Muscle layer of duodenum (tissue), 2 donors: ENCODE data around the gene STX19.
A peak's percentile ranks its signal among the peaks of the same experiment; 100 is the strongest.

Source experiments
- H3K27ac ChIP-seq: one replicate; pipeline ENCODE4 v1.7.0; 2013; ENCODE audit warnings: mild to moderate bottlenecking, low read length
- H3K27me3 ChIP-seq: one replicate; pipeline ENCODE4 v1.7.0; 2013; ENCODE audit warnings: low read depth, mild to moderate bottlenecking, control low read depth, low read length
- H3K36me3 ChIP-seq, 2 donors: one replicate each; pipeline ENCODE4 v1.7.0; 2013; ENCODE audit warnings: low read length in 2 of 2, control low read depth in 1 of 2, mild to moderate bottlenecking in 1 of 2; ENCODE audit not compliant: insufficient read depth in 2 of 2, control insufficient read depth in 1 of 2
- H3K4me1 ChIP-seq, 2 donors: one replicate each; pipeline ENCODE4 v1.7.0; 2013; ENCODE audit warnings: low read length in 2 of 2, mild to moderate bottlenecking in 2 of 2, control low read depth in 1 of 2, moderate library complexity in 1 of 2; ENCODE audit not compliant: insufficient read depth in 2 of 2, control insufficient read depth in 1 of 2
- H3K4me3 ChIP-seq, 2 donors: one replicate each; pipeline ENCODE4 v1.7.0; 2013; ENCODE audit warnings: low read length in 2 of 2, low read depth in 1 of 2, mild to moderate bottlenecking in 1 of 2
- H3K9me3 ChIP-seq, 2 donors: one replicate each; pipeline ENCODE4 v1.7.0; 2013; ENCODE audit warnings: low read length in 2 of 2, control low read depth in 1 of 2, mild to moderate bottlenecking in 1 of 2; ENCODE audit not compliant: control insufficient read depth in 1 of 2
- donor health status: healthy.

The STX19 gene

DNA sequence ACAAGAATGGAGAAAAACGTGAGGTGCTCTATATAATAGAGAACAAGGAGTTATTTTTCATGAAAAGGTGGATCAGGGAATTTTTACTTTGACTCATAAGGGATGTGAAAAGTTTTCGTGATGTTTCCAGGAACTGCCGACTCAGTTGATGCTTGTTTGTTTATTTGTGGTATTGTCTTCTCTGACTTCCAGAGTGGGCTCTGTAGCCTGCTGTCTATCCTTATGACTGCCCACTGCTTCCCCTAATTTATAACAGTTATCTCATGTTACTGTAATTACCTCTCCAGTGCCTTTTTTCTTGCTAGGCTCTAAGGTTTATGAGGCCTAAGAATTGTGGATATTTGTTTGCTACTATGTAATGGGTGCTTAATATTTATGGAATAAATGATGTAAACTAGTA is 36.2 kb downstream of the STX19 start:
- Histone ChIP-seq H3K36me3 (peaks cover 0 to 3% of the 10 kb centered on the region in 2 donors), H3K4me3 (no peak overlapping the region), H3K27ac (no peak overlapping the region), H3K9me3 (no peaks in the 10 kb centered on the region), H3K27me3 (no peaks in the 10 kb centered on the region), H3K4me1 (no peaks in the 10 kb centered on the region)

DNA sequence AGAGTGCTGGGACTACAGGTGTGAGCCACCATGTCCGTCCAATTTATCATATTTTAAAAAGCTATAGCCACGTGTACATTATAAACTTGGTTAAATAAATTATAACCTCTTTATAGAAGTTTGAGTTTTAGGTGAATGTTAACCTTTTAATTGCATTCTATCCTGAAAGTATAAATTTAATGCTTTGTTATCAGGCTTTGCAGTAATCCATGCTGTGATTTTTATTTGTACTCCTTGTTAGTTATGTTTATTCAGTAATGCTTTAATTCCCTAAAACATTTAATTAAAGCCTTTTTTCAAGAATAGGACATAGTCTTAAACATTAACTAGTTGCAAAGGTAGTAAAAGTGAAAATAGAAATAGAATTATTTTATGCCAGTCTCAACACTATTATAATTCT is 36.8 kb downstream of the STX19 start:
- Histone ChIP-seq H3K9me3 (no peaks in the 10 kb centered on the region), H3K36me3 (peaks cover 0 to 2% of the 10 kb centered on the region in 2 donors), H3K27me3 (no peaks in the 10 kb centered on the region), H3K4me1 (no peaks in the 10 kb centered on the region), H3K27ac (no peak overlapping the region), H3K4me3 (no peak overlapping the region)

DNA sequence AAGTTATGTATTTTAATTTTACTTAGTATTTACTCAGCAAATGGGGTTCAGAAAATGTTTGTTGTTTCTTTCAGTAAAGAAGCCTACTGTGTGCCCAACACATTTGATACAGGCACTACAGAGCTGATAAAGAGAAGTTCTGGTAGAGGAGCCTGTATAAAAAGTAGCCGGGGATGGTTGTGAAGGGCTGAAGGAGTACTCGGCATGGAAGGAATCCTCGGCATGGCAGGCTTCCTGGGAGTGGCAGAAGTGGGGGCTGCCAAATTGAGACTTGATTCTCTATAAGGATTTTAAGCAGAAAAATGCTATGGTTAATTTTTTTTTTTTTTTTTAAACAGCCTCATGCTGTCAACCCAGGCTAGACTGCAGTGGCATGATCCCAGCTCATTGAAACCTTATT is 39.2 kb downstream of the STX19 start:
- H3K9me3 ChIP-seq = no peaks in the 10 kb centered on the region
- no peak overlapping the region for H3K4me3 ChIP-seq
- no peaks in the 10 kb centered on the region for H3K36me3 ChIP-seq
- H3K27me3 ChIP-seq = no peaks in the 10 kb centered on the region
- no peak overlapping the region for H3K27ac ChIP-seq
- no peaks in the 10 kb centered on the region for H3K4me1 ChIP-seq

DNA sequence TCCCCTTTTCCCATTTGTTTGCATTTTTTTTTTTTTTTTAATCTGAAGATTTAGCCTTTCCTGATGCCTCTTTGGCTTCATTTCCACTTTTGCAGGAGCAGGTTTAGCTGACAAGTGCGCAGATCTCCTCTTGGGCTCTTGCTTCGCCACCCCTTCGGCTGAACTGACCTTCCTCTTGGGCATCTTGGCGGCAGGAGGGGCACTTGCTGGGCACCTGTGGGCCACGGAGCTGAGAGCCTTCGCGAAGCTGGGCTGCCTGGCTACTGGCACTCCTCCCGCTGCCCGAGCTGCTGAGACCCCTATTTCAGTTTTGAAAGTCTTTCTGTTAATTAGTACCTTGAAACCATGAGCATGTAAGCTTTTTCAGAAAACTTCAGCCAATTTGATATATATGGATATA is 39.6 kb downstream of the STX19 start:
- Histone ChIP-seq H3K9me3 (no peaks in the 10 kb centered on the region), H3K27me3 (no peaks in the 10 kb centered on the region), H3K4me3 (no peak overlapping the region), H3K4me1 (no peaks in the 10 kb centered on the region), H3K27ac (no peak overlapping the region), H3K36me3 (no peaks in the 10 kb centered on the region)

DNA sequence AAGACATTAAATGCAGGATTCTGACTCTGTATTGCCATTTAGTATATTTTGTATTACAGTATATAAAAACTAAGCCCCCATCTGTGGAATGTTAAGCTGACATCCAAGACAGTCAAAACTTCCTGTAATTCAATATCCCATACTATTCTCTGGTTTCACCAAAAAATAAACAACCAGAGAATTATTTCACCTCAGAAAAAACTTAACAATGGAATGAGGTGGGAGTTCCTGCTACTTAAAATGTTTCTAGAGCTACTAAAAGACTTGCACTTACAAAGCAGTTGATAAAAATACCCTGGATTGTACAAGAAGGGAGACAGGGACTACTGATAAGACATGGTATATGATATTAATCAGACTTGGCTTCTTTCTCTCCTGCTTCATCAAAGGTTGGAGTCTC is 40.1 kb downstream of the STX19 start:
- Histone ChIP-seq H3K4me1 (no peaks in the 10 kb centered on the region), H3K9me3 (no peaks in the 10 kb centered on the region), H3K27me3 (no peaks in the 10 kb centered on the region), H3K4me3 (no peak overlapping the region), H3K36me3 (no peaks in the 10 kb centered on the region), H3K27ac (no peak overlapping the region)

DNA sequence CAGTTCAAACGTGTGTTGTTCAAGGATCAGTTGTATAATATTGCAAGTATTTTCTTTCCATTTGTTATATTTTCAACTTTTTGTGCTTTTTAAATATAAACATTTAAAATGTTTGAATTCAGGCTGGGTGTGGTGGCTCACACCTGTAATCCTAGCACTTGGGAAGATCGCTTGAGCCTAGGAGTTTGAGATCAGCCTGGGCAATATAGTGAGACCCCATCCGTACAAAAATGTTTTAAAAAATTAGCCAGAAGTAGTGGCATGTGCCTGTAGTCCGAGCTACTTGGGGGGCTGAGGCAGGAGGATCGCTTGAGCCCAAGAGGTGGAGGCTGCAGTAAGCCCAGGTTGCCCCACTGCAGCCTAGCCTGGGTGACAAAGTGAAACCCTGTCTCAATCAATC is 43.8 kb downstream of the STX19 start:
- H3K4me3 ChIP-seq = no peak overlapping the region
- H3K9me3 ChIP-seq = no peaks in the 10 kb centered on the region
- no peaks in the 10 kb centered on the region for H3K36me3 ChIP-seq
- peaks cover 0 to 16% of the 10 kb centered on the region in 2 donors for H3K4me1 ChIP-seq
- H3K27ac ChIP-seq = no peak overlapping the region
- H3K27me3 ChIP-seq = no peaks in the 10 kb centered on the region

DNA sequence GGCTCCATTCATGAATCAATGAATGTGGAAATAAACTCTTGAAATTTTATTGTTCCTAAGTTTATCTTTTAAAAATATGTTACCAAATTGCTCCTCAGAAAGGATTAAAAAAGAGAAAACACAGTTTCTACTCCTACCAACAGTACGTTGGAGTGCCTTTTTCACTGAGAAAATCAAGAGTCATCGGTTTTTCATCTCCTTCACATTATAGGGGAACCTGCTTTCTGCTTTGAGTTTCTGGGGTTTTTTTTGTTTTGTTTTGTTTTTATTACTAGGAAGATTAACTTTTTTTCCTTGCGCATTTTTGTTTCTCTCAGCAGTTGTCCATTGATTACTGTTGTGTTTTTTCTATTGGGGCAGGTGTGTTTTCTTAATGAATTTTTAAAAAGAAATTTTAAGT is 45.0 kb downstream of the STX19 start:
- Histone ChIP-seq H3K4me3 (no peak overlapping the region), H3K27ac (no peak overlapping the region)

DNA sequence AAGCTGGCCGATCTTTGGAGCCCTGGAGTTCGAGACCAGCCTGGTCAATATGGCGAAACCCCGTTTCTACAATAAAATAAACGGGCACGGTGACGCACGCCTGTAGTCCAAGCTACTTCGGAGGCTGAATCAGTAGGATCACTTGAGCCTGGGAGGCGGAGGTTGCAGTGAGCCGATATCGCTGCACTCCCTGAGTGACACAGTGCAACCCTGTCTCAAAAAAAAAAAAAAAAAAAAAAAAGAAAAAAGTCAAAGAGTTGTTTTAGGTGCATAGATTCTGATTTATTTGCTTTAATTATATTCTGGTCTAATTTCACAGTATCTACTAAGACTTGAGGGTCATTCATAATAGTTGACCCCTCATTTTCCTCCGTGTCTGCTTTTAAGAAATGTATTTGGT is 46.7 kb downstream of the STX19 start:
- no peaks in the 10 kb centered on the region for H3K9me3 ChIP-seq
- H3K36me3 ChIP-seq = no peaks in the 10 kb centered on the region
- H3K27me3 ChIP-seq = no peaks in the 10 kb centered on the region
- H3K4me3 ChIP-seq = no peak overlapping the region
- H3K4me1 ChIP-seq = peaks cover 0 to 16% of the 10 kb centered on the region in 2 donors
- H3K27ac ChIP-seq = no peak overlapping the region

More for the DNA sequence above, 45.0 kb downstream of the STX19 start:
- H3K4me1 ChIP-seq = peaks cover 0 to 16% of the 10 kb centered on the region in 2 donors
- H3K9me3 ChIP-seq = no peaks in the 10 kb centered on the region
- H3K36me3 ChIP-seq = no peaks in the 10 kb centered on the region
- no peaks in the 10 kb centered on the region for H3K27me3 ChIP-seq

DNA sequence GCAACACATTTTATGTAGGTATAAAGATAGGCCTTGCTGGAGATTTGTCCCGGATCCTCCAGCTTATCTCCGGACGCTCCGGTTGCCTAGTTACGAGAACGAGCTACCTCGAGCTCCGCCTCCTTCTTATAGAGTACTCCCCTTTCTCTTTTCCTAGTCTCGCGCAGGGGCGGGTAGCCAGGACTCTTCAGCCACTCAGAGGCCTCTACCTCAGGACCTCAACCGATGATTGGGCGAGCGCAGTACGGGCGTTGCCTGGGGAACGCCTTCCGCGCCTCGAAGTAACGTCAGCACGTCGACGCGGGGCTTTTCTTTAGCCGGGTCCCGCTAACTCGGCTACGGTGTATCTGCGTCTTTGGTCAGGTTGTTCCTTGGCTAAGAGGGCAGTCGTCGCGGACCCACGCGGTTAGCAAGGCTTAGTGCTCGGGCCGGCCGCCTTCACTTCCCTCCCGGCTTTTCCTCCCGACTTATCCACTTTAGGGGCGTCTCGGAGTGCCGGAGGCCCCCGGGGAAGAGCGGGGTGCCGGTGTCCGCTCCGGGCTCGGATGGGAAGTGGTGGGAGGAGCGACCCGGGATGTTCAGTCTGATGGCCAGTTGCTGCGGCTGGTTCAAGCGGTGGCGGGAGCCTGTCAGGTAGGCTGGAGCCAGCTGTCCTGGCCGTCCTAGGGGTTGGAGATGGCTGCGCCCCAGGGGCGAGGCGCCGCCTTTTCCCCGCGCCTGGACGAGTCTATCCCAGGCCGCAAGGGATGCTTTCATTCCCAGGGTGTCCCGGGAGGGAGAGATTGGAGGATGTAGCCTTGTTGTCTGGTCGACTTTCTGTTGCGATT is 48.3 kb downstream of the STX19 start, which contains the start of gene ARL13B:
TSS of gene ARL13B (plus strand) at position 306 of the 827 bp plus-strand sequence. CDS start at position 575, 269 bp downstream.
- H3K27ac ChIP-seq = peak within 1 kb of the TSS; percentile 86
- H3K36me3 ChIP-seq = no peaks in the 10 kb centered on the region
- H3K27me3 ChIP-seq = no peaks in the 10 kb centered on the region
- H3K4me1 ChIP-seq = peaks cover 0 to 16% of the 10 kb centered on the region in 2 donors
- H3K9me3 ChIP-seq = no peaks in the 10 kb centered on the region
- H3K4me3 ChIP-seq = peak within 1 kb of the TSS; percentile 81 to 83

DNA sequence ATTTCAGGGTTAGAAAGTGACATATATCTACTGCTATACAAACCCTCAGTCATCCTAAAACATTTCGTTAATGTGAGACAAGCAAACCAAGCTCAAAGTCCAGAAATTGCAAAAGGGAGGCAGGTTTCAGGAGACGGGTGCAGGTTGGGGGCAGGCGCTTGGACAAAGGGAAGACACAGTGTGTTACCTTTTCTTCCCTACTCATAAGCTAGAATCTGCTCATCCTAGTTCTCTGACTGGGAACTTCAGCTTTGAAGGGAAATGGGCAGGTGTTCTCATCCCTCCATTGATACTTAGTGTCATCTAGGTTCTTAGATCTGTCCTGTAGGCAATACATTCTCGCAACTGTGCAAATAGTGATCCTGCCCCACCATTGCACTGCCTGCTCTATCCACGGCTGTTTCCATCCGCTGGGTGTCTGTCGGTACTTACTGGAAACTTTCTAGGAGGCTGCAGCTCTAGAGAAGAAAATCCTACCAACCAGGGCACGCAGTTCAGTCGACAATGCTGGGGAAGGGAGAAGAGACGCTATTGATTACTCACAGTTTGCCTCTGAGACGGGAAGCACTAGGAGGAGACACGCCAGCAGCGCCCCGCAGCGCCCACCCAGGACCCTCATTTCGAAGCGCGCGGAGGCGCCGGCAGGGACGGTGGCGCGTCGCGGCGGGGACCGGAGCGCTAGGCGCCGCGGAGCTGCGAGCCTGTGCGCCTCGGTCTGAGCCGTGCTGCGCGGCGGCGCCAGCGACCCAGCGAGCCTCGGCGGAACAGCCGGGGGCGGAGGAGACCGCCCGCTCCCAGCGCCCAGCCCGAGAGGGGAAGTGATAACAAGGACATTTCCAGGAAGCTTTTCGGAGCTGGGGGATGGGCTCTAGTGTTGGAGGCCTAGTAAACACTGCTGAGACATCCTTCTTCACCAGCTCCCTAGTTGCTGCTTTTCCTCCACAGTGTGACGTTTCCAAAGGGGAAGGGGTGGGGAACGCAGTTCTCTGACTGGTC is 55.0 kb downstream of the STX19 start, which contains the start of gene PROS1:
TSS of gene PROS1 (minus strand) at position 766 of the 996 bp plus-strand sequence. CDS start at position 619, 147 bp downstream.
- H3K36me3 ChIP-seq = no peaks in the 10 kb centered on the region
- H3K9me3 ChIP-seq = no peaks in the 10 kb centered on the region
- peak within 1 kb of the TSS; percentile 96 for H3K27ac ChIP-seq
- H3K27me3 ChIP-seq = no peaks in the 10 kb centered on the region
- H3K4me3 ChIP-seq = peak within 1 kb of the TSS; percentile 74 to 76
- peaks cover 0 to 3% of the 10 kb centered on the region in 2 donors for H3K4me1 ChIP-seq

DNA sequence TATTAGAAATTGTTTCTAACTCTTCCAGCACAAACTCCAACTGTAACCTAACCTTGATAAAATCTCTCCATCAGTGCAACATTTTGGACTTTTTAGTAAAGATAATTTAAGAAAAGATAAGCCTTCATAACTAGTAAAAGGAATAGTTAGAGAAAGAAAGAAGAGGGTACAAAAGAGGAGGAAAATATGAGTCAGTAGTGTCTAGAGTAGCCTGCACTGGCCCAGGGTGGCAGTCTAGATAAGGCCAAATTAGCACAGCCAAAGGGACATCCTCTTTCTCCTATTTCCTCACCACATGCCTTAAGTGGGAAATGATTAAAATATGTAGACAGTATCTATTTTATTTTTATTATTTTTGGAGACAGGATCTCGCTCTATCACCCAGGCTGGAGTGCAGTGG is 58.4 kb downstream of the STX19 start:
- no peaks in the 10 kb centered on the region for H3K9me3 ChIP-seq
- no peak overlapping the region for H3K4me3 ChIP-seq
- peaks cover 0 to 3% of the 10 kb centered on the region in 2 donors for H3K4me1 ChIP-seq
- H3K27me3 ChIP-seq = no peaks in the 10 kb centered on the region
- no peak overlapping the region for H3K27ac ChIP-seq
- H3K36me3 ChIP-seq = no peaks in the 10 kb centered on the region
